GM19438 (cell line): ENCODE measurements around the gene KRT38.
"Not testable (repeated sequence)": the region's sequence is repeated elsewhere in the genome, so short reads cannot be mapped to it uniquely, and the experiment has no call there.

ENCODE experiments used
- ATAC-seq: cut with Tn5 transposase; IDR thresholded peaks from one replicate; pipeline ENCODE4 v1.9.1; 2021; ENCODE audit warnings: low read depth; ENCODE audit not compliant: unreplicated experiment

The KRT38 gene

GRCh38 chr17:41463746-41464145 lies 23.0 kb upstream of the KRT38 start:
- ATAC-seq: no peak

GRCh38 chr17:41462705-41463104 lies 21.9 kb upstream of the KRT38 start:
- ATAC-seq: no peak

GRCh38 chr17:41457676-41458075 lies 16.9 kb upstream of the KRT38 start:
- ATAC-seq: no peak

GRCh38 chr17:41456204-41456603 lies 15.4 kb upstream of the KRT38 start:
- no peak for ATAC-seq

GRCh38 chr17:41455236-41455635 lies 14.5 kb upstream of the KRT38 start:
- no peak for ATAC-seq

- no peak for ATAC-seq
Observed at GRCh38 chr17:41453066-41453465, 12.3 kb upstream of the KRT38 start.

GRCh38 chr17:41452281-41452680 lies 11.5 kb upstream of the KRT38 start:
- ATAC-seq: no peak

- no peak for ATAC-seq
Observed at GRCh38 chr17:41451154-41451728, 10.5 kb upstream of the KRT38 start.

- no peak for ATAC-seq
Observed at GRCh38 chr17:41449008-41449407, 8.2 kb upstream of the KRT38 start.

- ATAC-seq: no peak
Observed at GRCh38 chr17:41448506-41448905, 7.7 kb upstream of the KRT38 start.

- no peak for ATAC-seq
Observed at GRCh38 chr17:41446806-41447205, 6.0 kb upstream of the KRT38 start.

GRCh38 chr17:41444640-41445039 lies 3.9 kb upstream of the KRT38 start:
- no peak for ATAC-seq

- no peak for ATAC-seq
Observed at GRCh38 chr17:41444186-41444585, 3.4 kb upstream of the KRT38 start.

- no peak for ATAC-seq
Observed at GRCh38 chr17:41442739-41443138, 2.0 kb upstream of the KRT38 start.

GRCh38 chr17:41439375-41439774 lies 1.4 kb downstream of the KRT38 start:
- ATAC-seq: no peak

GRCh38 chr17:41437769-41438168 lies 3.0 kb downstream of the KRT38 start:
- no peak for ATAC-seq

- no peak for ATAC-seq
Observed at GRCh38 chr17:41437254-41437653, 3.5 kb downstream of the KRT38 start.

- no peak for ATAC-seq
Observed at GRCh38 chr17:41434415-41434814, 6.4 kb downstream of the KRT38 start.

- ATAC-seq: no peak
Observed at GRCh38 chr17:41434005-41434404, 6.8 kb downstream of the KRT38 start.

- no peak for ATAC-seq
Observed at GRCh38 chr17:41433586-41433985, 7.2 kb downstream of the KRT38 start.

- not testable (repeated sequence) for ATAC-seq
Observed at GRCh38 chr17:41430376-41430775, 10.4 kb downstream of the KRT38 start.

- no peak for ATAC-seq
Observed at GRCh38 chr17:41429667-41430066, 11.1 kb downstream of the KRT38 start.
